Measurements from ENCODE around the gene ECT2L.

ECT2L gene

DNA sequence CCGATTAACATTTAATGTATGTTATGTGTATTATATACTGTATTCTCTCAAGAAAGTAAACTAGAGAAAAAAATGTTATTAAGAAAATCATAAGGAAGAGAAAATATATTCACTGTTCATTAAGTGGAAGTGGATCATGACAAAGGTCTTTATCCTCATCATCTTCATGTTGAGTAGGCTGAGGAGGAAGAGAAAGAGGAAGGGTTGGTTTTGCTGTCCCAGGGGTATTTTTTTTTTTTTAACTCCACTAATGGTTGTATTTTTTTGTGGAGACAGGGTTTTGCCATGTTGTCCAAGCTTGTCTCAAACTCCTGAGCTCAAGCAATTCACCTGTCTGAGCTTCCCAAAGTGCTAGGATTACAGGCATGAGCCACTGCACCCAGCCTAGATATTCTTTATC lies 11.0 kb downstream of the ECT2L start:
- DNase-seq, result no peak

DNA sequence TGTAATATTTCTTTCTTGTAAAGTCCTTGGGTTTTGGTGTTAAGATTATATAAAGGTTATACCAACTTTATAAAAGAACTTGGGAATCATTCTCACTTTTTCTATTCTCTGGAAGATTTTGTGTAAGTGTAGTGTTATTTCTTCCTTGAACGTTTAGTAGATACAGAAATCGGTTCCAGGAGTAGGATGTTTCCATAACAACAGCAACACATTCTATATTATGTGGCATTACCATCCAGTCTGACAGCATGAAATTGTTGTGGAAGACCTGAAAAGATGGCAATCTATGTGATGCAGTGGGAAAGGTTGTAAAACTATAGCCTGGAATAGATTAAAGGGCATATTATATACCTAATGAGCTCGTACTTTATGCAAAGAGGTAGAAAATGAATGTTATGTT lies 13.8 kb downstream of the ECT2L start:
- DNase-seq, result no peak

DNA sequence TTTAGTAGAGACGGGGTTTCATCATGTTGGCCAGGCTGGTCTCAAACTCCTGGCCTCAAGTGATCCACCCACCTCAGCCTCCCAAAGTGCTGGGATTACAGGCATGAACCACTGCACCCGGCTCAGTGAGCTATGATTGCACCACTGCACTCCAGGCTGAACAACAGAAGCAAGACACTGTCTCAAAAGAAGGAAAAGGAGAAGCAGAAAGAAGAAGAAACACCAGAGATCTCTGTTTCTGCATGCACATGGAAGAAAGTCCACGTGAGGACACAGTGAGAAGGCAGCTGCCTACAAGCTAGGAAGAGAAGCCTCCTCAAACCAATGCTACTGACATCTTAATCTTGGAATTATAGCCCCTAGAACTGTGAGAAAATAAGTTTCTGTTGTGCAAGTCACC lies 16.0 kb downstream of the ECT2L start:
- no peak for DNase-seq

DNA sequence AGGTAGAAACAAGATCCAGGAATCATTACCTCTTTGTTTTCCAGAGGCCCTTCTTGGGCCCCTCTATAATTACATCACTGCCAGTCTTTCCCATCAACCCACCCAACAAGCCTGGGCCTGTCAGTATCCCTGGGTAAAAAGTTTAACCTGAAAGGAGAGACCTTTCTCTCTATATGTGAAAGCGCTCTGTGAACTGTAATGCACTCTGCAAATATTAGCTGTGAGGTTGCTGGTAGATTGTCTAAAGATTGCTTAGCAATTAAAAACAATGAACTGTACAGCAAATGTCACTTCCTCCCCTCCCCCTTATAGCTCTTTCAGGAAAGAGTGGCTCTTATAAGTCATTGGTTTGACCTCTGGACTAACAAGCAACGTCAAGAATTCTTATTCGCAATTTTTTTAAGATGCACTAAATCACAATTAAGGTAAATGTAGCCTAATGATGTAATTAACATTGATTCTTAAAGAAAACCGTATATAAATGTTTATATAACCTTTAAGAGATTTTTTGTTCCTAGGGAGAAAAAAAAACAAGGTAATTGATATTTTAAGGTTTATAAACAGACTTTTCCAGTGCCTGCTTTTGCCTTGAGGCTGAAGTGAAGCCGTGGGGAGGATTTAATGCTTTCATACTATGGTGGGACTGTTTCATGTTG lies 18.4 kb downstream of the ECT2L start:
- no peak for DNase-seq

DNA sequence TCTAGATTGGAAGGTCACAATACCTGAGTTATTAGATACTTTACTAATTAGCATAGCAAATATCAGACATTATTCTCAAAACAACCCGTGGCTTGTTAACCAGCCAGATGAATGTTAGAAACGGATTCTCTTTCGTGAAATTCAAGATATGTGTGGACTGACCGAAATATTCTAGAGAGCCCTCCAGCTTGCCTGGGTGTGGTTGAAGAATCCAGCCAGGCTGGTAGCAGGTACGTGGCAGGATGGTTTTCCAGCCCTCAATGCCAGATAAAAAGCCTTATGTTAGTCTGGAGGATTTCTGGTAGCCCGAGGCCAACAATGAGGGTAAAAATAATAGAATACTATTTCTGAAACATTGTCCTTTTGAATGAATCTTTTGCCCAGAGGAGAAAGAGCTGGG lies 19.3 kb downstream of the ECT2L start:
- DNase-seq, result no peak

DNA sequence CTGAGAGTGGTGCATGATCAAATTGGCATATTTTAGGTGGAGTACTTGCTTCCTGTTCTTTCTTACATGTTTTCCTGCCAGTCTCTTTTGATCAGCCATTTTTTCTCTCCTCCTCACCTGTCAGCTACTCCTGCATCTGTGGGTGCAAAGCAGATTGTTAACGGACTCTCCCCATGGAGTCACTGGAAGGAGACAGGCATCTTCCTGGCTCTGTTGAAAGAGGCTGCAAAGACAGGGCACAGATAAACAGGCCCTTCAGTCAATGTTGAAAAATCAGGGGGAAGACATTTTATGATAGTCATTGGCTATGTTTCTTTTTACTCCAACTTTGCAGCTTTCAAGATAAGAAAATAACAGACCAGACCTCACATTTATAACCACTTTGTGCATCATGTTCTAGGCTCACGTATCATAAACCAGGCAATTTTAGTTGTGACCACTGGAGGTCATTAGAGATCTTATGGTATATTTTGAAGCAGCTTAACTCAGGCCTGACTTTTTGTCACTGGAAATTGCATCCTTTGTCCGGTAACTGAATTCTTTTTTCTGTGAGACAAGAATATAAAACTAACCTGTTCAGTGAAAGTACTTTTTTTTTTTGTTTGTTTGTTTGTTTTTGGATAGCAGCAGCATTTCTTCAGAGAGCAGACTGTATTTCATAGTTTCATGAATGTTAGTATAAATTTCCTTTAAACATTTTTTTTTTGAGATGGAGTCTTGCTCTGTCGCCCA lies 20.1 kb downstream of the ECT2L start:
- peak; percentile 10 to 61 for DNase-seq

DNA sequence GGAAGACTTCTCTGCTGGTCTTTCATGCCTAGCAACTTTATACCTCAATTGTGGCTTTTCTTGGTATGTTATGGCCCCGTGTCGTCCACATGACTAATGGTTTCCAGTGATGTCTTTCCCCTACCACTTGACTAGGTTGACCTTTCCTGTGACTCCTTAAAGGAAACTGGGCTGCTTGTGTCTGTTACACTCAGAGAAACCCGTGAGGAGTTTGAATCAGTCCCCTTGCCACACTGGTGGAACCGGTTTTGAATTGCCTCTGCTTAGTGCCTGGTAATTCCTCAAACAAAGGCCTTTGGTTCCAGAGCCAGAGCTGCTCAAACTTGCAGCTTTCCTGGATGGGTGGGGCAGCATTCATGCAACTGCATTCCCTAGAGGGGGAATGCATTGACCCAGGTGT lies 21.9 kb downstream of the ECT2L start:
- DNase-seq, result no peak

DNA sequence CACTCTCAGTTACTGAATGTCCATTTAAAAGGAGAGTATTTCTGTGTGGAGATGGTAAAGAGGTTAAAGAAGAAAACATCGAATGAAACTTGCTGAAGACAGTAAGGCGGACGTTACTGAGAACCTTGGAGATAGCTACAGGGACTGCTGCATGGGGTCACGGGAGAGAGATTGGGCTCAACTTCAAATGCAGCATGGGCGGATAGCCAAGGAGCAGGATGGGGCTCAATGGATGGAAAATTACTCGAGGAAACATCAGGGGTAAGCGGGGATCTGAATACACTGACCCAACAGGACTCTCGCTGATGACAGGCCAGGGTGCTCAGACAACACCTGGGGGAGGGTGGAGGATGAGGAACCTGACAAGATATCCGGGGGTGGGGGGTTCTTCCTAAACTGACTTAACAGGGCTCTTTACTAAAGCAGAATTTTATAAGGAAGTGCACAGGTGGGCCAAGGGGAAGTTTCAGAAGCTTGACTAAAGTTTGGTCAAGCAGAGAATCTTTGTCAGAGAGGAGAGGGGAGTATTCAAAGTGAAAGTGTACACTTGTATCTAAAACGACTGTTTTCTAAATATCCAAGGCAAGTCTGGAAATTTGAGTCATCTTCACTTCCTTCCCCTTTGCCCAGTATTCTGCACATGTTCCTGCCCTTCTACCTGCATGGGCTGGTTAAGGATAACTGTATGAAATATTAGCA lies 22.8 kb downstream of the ECT2L start:
- no peak for DNase-seq

DNA sequence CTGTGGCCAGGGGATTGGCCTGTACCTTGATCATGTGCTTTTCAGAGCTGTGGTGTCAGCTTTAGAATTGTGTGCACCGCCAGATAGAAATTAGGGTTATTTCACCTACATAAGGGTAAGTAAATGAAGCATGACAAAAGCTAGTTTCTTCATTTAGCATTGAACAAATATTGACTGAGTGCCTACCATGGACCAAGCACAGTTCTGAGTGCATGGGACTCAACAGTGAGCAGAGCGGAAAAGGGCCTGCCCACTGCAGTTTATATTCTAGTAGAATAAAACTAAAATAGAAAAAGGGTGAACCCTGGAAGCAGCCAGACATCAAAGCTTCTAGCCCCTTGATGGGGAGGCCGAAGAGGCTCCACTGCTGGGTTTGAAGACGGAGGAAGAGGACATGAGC lies 25.6 kb downstream of the ECT2L start:
- no peak for DNase-seq

DNA sequence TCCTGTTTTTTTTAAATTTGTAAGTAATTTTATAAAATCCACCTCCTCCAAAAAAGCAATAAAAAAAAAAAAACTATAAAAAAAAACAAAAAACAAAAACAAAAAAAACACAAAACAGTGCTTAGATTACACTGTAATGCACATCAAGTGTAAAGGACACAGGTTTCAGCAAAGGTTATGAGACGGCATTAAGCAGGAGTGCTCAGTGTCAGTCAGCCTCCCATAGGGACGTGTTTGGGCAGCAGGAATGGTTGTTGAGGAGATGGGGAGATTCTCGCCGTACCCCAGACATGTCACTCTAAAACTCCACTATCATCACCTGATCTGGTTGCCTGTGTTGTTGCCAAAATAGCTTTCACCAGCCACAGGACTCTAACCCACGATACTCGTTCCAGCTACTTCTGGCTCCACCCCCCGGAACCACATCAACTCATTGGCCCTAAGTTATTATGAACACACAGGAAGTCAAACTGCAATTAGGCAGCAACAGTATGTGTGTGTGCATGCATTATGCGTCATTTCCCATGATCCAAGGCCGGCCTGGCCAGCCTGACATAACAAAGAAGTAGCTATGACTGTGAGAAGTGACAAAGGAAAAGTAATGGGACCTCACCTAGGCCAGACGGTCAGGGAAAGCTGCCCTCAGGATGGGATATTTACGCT lies 28.7 kb downstream of the ECT2L start:
- DNase-seq, result no peak

DNA sequence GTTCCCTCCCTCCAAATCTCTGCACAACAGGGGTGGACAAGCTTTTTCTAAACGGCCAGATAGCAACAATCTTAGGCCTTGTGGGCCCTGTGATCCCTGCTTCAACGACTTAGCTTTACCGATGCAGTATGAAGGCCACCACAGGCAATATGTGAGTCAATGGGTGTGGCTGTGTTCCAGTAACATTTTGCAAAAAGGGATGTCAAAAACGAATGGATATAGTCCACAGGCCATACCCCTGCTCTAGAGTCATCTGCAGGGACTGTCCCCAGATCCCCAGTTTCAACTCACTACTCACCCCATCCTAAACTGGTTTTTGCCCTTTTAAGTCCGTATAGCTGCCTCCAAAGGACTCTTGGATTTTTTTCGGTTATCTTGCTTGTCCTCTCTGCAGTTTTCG lies 34.4 kb downstream of the ECT2L start:
- DNase-seq, result no peak

DNA sequence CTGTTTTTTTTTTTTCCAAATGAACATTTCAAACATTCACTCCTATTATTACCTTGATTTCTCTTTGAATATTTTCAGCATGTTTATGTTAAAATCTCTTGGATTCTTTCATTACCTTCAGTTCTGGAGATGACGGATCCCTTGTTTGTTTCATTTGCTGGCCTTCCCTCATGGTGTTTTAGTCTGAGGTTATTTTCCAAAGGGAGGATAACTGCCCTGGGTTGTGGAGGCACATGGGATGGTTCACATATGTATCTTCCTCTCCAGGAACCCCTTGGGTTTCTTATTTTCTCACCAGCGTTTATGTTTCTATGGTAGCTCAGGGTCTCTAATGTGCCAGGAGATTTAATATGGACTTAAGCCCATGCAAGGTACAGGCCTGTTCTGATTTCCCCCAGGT lies 36.3 kb downstream of the ECT2L start:
- no peak for DNase-seq

DNA sequence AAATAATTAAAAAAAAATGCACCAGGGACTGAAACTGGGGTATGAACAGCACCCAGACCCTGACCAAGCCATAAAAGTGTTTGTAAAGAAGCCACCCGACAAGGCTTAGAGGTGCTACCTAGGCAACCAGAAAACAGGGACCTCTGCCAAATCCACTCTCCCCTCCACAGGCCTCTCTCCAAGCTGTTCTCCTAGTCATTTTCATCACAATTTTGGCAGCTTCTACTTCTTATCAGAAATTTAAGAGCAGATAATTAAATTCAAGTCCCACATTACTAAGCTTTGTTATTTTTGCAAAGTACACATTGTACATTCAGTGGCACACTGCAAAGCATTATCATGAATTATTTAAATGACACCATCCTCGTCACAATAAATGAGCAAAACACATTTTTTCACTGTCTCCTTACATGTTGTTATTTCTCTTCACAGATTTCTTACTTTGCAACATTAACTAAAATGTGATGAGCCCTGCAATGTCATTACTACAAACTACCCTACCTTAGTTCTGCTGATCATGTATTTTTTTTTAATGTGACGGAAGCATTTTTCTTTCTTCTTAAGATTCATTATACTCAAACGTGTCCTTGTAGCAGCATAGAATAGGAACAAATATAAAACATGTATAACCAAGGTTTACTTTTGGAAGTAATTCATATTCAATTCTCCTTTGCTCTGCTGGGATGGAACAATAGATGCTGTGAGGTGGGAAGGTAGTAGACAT lies 38.1 kb downstream of the ECT2L start:
- DNase-seq, result no peak

DNA sequence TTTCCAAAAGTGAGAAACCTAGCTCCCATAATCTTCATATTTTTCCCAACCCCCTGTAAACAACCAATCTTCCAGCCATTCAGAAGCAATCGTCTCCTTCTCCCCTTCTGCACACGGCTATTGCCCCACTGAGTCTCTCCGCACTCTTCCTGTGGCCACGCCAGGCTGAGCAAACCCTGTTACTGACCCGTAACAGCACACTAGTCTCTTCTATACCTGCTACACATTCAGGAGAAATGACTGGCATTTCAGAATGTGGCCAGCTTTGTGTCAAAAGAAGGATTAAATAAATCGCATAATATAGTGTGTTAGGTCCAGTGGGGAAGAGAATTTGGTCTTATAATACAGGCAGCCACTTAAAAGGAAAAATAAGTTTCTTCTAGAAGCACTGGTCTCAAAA lies 41.4 kb downstream of the ECT2L start:
- DNase-seq, result no peak

DNA sequence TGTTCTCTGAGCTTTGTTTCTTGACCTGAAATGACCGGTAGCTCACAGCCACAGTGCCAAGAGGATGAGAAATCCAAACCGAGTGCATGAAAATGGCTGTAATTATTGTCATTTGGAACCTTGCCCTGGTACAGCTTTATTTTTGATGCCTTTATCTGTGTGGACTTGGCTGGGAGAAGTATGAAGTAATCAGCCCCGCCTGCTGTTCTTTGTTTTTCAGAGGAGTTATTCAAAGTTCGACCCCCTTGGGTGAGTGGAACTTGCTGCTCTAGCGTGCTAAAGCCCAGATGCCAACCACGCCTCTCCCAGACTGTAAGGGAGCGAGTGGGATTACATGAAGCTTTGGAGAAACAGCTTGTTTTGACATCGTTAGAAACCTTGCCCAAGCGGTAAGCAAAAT lies 48.3 kb downstream of the ECT2L start:
- DNase-seq, result no peak

DNA sequence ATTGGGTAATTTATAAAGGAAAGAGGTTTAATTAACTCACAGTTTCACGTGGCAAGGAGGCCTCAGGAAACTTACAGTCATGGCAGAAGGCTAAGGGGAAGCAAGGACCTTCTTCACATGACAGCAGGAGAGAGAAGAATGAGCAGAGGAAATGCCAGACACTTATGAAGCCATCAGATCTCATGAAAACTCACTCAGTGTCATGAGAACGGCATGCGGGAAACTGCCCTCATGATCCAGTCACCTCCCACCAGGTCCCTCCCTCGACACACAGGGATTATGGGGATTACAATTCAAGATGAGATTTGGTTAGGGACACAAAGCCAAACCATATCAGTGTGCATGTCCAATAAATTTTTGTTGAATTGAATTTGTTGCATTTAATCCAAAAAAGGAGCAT lies 52.0 kb downstream of the ECT2L start:
- no peak for DNase-seq

DNA sequence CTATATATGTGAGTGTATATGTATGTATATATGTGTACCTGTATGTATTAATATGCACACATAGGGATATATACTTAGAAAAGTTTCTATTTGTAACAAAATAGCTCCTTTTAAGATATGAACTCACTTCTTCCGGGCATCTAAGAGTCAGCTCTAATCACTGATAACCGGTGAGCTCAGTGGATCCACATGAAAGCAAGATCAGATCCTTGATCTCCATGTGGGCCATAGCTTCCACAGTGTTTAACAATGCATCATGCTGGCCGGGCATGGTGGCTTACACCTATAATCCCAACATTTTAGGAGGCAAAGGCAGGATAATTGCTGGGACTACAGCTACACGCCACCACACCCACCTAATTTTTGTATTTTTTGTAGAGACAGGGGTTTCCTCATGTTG lies 52.6 kb downstream of the ECT2L start:
- no peak for DNase-seq

DNA sequence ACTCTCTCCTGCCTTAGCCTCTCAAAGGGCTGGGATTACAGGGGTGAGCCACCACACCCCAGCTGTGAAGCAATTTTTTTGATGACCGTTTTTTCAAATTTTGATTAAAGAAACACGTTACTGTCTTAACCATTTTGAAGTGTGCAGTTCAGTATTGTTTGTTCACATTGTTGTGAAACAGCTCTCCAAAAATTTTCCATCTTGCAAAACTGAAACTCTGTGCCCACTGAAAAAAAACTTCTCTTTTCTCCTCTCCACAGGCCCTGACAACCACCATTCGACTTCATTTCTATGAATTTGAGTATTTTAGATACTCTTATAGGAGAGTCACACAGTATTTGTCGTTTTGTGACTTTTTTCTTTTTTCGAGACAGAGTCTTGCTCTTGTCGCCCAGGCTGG lies 53.9 kb downstream of the ECT2L start:
- no peak for DNase-seq

DNA sequence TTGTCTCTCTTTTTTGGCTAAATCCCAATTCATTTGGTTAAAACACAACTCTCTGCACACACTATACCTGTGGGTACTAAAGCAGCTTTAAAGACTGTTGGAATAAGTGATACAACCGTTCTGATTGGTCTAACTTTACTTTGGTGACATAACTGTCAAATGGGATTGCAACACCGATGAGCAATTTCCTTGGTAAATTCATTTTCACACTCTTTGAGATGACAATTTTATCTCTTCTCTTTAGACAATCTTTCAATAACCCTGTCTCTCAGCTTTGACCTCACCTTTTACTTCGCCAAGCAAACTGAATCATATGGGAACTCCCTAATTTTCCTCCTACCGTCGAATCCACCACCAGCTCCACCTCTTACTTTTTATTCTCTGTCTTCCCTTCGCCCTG lies 60.8 kb downstream of the ECT2L start:
- DNase-seq, result no peak

DNA sequence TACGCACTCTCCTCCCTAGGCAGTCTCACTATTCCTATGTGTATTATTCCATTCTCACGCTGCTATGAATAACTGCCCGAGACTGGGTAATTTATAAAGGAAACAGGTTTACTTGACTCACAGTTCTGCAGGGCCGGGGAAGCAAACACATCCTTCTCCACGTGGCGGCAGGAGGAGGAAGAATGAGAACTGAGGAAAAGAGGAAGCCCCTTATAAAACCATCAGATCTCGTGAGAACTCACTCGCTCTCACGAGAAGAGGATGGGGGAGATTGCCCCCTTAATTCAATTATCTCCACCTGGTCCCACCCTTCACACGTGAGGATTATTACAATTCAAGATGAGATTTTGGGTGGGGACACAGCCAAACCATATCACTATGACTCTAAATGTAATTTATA lies 61.9 kb downstream of the ECT2L start:
- DNase-seq, result no peak

DNA sequence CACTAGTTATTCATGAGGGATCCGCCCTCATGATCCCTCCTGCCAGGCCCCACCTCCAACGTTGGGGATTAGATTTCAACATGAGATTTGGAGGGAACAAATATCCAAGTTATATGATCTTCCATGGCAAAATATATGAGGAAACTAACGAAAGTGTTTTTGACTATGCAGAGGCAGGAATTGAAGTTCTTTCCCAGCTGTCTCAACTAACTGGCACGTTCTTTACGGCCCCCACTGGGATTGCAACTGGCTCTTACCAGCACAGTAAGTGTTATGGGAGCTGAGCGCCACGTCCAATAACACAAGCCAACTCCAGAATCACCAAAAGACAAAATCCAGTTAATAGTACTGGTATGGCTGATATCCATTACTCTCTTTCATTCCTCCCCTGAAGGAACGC lies 66.6 kb downstream of the ECT2L start:
- no peak for DNase-seq

DNA sequence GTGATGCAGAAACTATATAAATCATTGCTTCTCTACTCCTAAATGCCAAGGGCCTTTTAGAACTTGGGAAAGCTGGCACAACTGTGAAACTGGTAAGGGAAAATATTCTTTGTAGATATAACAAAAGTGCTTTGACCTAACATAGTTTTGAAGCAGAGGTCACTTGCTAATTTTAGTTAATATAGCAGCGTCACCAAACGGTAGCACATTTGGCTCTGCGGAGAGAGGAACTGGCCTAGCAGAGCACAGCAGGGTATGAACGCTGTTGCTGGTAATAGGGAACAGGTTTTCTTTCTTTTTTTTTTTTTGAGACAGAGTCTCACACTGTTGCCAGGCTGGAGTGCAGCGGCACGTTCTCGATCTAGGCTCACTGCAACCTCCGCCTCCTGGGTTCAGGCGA lies 67.4 kb downstream of the ECT2L start:
- DNase-seq, result no peak

DNA sequence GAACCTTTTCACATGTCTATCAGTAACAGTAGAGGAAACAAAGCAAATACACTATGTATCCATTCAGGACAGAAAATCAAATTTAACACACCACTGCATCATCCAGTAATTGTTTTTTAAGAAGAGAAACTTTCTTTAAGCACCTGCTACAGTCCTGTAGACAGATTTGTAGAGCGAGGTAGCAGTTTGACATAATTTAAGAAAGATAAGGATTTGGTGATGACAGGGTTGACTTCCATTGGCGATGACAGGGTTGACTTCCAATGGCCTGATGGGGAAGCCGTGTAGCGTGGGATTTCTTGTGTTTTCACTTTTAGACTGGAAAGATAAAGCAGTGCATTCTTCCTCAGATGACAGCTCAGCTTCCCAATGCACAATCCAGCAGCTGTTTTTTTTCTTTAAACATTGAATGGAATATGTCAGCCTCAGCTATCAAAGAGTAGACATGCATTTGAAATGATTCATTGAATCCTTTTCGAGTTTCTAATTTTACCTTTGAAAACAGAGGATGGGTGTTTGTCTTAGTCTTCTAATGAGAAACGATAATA lies 68.5 kb downstream of the ECT2L start:
- DNase-seq, result no peak
